GM23338 (cell line): ENCODE data around the gene TAF6L. TPM values are rescaled to one million over a fixed set of nuclear protein-coding genes. Genes with fewer than 3 reads are reported as not detected.

Source experiments
- ATAC-seq: fragments of 200-7000 bp; cut with Tn5 transposase; 3 replicates; pipeline ENCODE4 v1.9.1; 2020
- DNase-seq: peaks from one replicate; pipeline ENCODE4 v3.0.0-alpha.2; 2015; ENCODE audit warnings: low spot score
- H2AFZ ChIP-seq: fragments of 200-600 bp; sonication (generic); 2 replicates; pipeline ENCODE4 v1.8.0; 2016; ENCODE audit warnings: antibody characterized with exemption, mild to moderate bottlenecking, moderate library complexity
- H3F3A ChIP-seq: fragments of 200-600 bp; sonication (generic); replicated peaks from 2 replicates; pipeline ENCODE4 v1.8.0; 2017; ENCODE audit warnings: antibody characterized with exemption, mixed run types, low read depth
- H3K27ac ChIP-seq: fragments of 200-600 bp; sonication (generic); 2 replicates; pipeline ENCODE4 v1.6.1; 2016; ENCODE audit warnings: low read depth
- H3K27me3 ChIP-seq: fragments of 200-600 bp; sonication (generic); 2 replicates; pipeline ENCODE4 v1.8.0; 2016; ENCODE audit warnings: mild to moderate bottlenecking, mixed run types, moderate library complexity; ENCODE audit not compliant: insufficient read depth
- H3K36me3 ChIP-seq: fragments of 200-600 bp; sonication (generic); 2 replicates; pipeline ENCODE4 v1.8.0; 2016; ENCODE audit warnings: mild to moderate bottlenecking; ENCODE audit not compliant: insufficient read depth
- H3K4me1 ChIP-seq: fragments of 200-600 bp; sonication (generic); 2 replicates; pipeline ENCODE4 v1.8.0; 2016; ENCODE audit warnings: mild to moderate bottlenecking, moderate library complexity; ENCODE audit not compliant: insufficient read depth
- H3K4me2 ChIP-seq: fragments of 200-600 bp; sonication (generic); 2 replicates; pipeline ENCODE4 v1.7.1; 2017; ENCODE audit warnings: mixed run types
- H3K4me3 ChIP-seq: fragments of 200-600 bp; sonication (generic); 2 replicates; pipeline ENCODE4 v1.6.1; 2016; ENCODE audit warnings: mixed run types
- H3K79me2 ChIP-seq: fragments of 200-600 bp; sonication (generic); replicated peaks from 2 replicates; pipeline ENCODE4 v1.8.0; 2017; ENCODE audit warnings: mild to moderate bottlenecking; ENCODE audit not compliant: insufficient read depth
- H3K9me2 ChIP-seq: fragments of 200-600 bp; sonication (generic); 2 replicates; pipeline ENCODE4 v1.8.0; 2017; ENCODE audit not compliant: insufficient read depth
- H4K20me1 ChIP-seq: fragments of 200-600 bp; sonication (generic); replicated peaks from 2 replicates; pipeline ENCODE4 v1.8.0; 2017; ENCODE audit warnings: mild to moderate bottlenecking; ENCODE audit not compliant: insufficient read depth
- H3K27ac Mint-ChIP-seq: 2 replicates; pipeline ENCODE4 v1.8.0; 2020; ENCODE audit warnings: inconsistent platforms, mild to moderate bottlenecking, moderate library complexity, mixed read lengths
- H3K27me3 Mint-ChIP-seq: 3 replicates; pipeline ENCODE4 v1.8.0; 2022; ENCODE audit warnings: low read depth, mild to moderate bottlenecking, moderate library complexity, mixed read lengths, inconsistent platforms; ENCODE audit not compliant: insufficient read depth, poor library complexity
- H3K36me3 Mint-ChIP-seq: 3 replicates; pipeline ENCODE4 v1.8.0; 2021; ENCODE audit warnings: low read depth, mild to moderate bottlenecking, inconsistent platforms, moderate library complexity, mixed read lengths
- H3K4me1 Mint-ChIP-seq: 3 replicates; pipeline ENCODE4 v1.8.0; 2020; ENCODE audit warnings: mild to moderate bottlenecking, inconsistent platforms, mixed read lengths
- H3K4me3 Mint-ChIP-seq: 3 replicates; pipeline ENCODE4 v1.8.0; 2021; ENCODE audit warnings: moderate library complexity, mild to moderate bottlenecking, inconsistent platforms, mixed read lengths
- H3K9me3 Mint-ChIP-seq: 3 replicates; pipeline ENCODE4 v1.8.0; 2020; ENCODE audit warnings: moderate library complexity, mild to moderate bottlenecking, inconsistent platforms, mixed read lengths
- CREB1 ChIP-seq: fragments of 250-450 bp; sonication (Bioruptor Pico); IDR thresholded peaks from 2 replicates; pipeline ENCODE4 v1.5.0; 2020; ENCODE audit warnings: low read depth, mild to moderate bottlenecking, moderate library complexity
- EZH2 ChIP-seq: fragments of 200-600 bp; sonication (generic); IDR thresholded peaks from one replicate; pipeline ENCODE4 v1.8.0; 2017; ENCODE audit warnings: antibody characterized with exemption, mild to moderate bottlenecking, low read depth; ENCODE audit not compliant: unreplicated experiment
- EZH2phosphoT487 ChIP-seq: fragments of 200-600 bp; sonication (generic); IDR thresholded peaks from one replicate; pipeline ENCODE4 v1.8.1; 2018; ENCODE audit warnings: antibody characterized with exemption; ENCODE audit not compliant: unreplicated experiment
- JUNB ChIP-seq: IDR thresholded peaks from one replicate; pipeline ENCODE4 v1.6.1; 2016; ENCODE audit warnings: antibody characterized with exemption; ENCODE audit not compliant: unreplicated experiment
- NANOG ChIP-seq: IDR thresholded peaks from 2 replicates; pipeline ENCODE4 v1.6.1; 2016; ENCODE audit warnings: antibody characterized with exemption, borderline replicate concordance
- POLR2AphosphoS5 ChIP-seq: IDR thresholded peaks from 2 replicates; pipeline ENCODE4 v1.6.1; 2016; ENCODE audit warnings: antibody characterized with exemption, low read depth
- STAT1 ChIP-seq: IDR thresholded peaks from one replicate; pipeline ENCODE4 v1.6.1; 2016; ENCODE audit warnings: antibody characterized with exemption; ENCODE audit not compliant: unreplicated experiment
- ZNF114 ChIP-seq: fragments of 250-450 bp; sonication (Bioruptor Pico); IDR thresholded peaks from 2 replicates; pipeline ENCODE4 v1.5.0; 2020; ENCODE audit warnings: mild to moderate bottlenecking, moderate library complexity
- ZNF331 ChIP-seq: fragments of 250-450 bp; sonication (Bioruptor Pico); IDR thresholded peaks from 2 replicates; pipeline ENCODE4 v1.5.0; 2020; ENCODE audit warnings: low read depth, mild to moderate bottlenecking, moderate library complexity
- ZNF462 ChIP-seq: fragments of 250-450 bp; sonication (Bioruptor Pico); IDR thresholded peaks from 2 replicates; pipeline ENCODE4 v1.5.0; 2020; ENCODE audit warnings: mild to moderate bottlenecking, moderate library complexity
- polyA plus RNA-seq: library from polyadenylated mRNA; unstranded; fragments of >200 nt; fragmentation: Nextera tagmentation; extraction: Ambion mirVana; gene quantifications from 2 replicates; pipeline ENCODE4 v1.2.1, GENCODE V29; 2016
- total RNA-seq: library from RNA; depleted of rRNA; stranded (reverse); fragments of >200 nt; shearing (Covaris generic); gene quantifications from 2 replicates; pipeline ENCODE4 v1.2.3, GENCODE V29; 2014
- TF ChIP-seq, protein P1 (sequence below), 2 experiments: fragments of 200-600 bp in 1 of 2; sonication (generic) in 1 of 2; conservative IDR thresholded peaks; 2 replicates each; pipeline versions ENCODE4 v1.5.1 to v1.6.1; 2016 to 2017; ENCODE audit warnings: antibody characterized with exemption in 2 of 2, low read depth in 2 of 2, mild to moderate bottlenecking in 2 of 2, moderate library complexity in 1 of 2
- TF ChIP-seq, protein P2 (sequence below): IDR thresholded peaks from 2 replicates; pipeline ENCODE4 v1.6.1; 2016; ENCODE audit warnings: antibody characterized with exemption
- TF ChIP-seq, protein P3 (sequence below): IDR thresholded peaks from one replicate; pipeline ENCODE4 v1.6.1; 2018; ENCODE audit warnings: antibody characterized with exemption; ENCODE audit not compliant: unreplicated experiment

Gene TAF6L
- total and polyA plus RNA-seq, 2 experiments from 2014 or later: 21.8 to 30.6 TPM

DNA sequence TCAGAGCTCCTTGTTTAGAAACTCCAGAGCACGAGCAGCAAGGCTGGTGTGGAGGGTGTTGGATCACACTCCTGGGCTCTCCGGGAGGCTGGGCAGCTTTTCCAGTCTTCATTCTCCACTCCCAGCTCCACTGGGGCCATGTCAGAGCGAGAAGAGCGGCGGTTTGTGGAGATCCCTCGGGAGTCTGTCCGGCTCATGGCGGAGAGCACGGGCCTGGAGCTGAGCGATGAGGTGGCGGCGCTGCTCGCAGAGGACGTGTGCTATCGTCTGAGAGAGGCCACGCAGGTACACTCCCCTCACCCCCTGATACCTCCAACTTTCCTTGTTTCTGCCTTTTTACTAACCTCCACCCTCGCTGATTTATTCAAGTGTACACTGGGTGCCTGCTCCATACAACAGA, 4.5 kb downstream of the TAF6L start:
- Histone ChIP-seq H2AFZ (no peak overlapping the region), H3F3A (peaks cover 8% of the 10 kb centered on the region), H3K9me2 (no peaks in the 10 kb centered on the region), H3K4me2 (no peak overlapping the region), H3K36me3 (peaks cover 17% of the 10 kb centered on the region; the same call in 1 of the 2 replicates), H3K79me2 (peaks cover 31% of the 10 kb centered on the region), H4K20me1 (peaks cover 3% of the 10 kb centered on the region; the same call in 1 of the 2 replicates), H3K4me3 (no peak overlapping the region), H3K4me1 (0 out of 2 replicates have a peak, but pooled peaks cover under 1% of the 10 kb centered on the region), H3K27ac (no peak overlapping the region), H3K27me3 (no peaks in the 10 kb centered on the region)
- H3K4me3 Mint-ChIP-seq: no peak overlapping the region
- DNase-seq (no peak), ATAC-seq (no peak)
- peaks cover 8% of the 10 kb centered on the region for H3K27me3 Mint-ChIP-seq
- peaks cover 52% of the 10 kb centered on the region for H3K36me3 Mint-ChIP-seq
- no peak for TF ChIP-seq POLR2AphosphoS5
- no peak for TF ChIP-seq EZH2
- no peak for TF ChIP-seq NANOG
- no peak for TF ChIP-seq ZNF114 (CRISPR knock-in tag)
- TF ChIP-seq ZNF331 (CRISPR knock-in tag): no peak
- TF ChIP-seq, protein P1, sequence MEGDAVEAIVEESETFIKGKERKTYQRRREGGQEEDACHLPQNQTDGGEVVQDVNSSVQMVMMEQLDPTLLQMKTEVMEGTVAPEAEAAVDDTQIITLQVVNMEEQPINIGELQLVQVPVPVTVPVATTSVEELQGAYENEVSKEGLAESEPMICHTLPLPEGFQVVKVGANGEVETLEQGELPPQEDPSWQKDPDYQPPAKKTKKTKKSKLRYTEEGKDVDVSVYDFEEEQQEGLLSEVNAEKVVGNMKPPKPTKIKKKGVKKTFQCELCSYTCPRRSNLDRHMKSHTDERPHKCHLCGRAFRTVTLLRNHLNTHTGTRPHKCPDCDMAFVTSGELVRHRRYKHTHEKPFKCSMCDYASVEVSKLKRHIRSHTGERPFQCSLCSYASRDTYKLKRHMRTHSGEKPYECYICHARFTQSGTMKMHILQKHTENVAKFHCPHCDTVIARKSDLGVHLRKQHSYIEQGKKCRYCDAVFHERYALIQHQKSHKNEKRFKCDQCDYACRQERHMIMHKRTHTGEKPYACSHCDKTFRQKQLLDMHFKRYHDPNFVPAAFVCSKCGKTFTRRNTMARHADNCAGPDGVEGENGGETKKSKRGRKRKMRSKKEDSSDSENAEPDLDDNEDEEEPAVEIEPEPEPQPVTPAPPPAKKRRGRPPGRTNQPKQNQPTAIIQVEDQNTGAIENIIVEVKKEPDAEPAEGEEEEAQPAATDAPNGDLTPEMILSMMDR (conservative IDR thresholded peaks at IDR 0.05; ENCODE audit: low read depth in 2 of 2): no peak
- TF ChIP-seq ZNF462 (CRISPR knock-in tag): no peak
- no peak for TF ChIP-seq EZH2phosphoT487
- TF ChIP-seq STAT1: no peak
- TF ChIP-seq, protein P2, sequence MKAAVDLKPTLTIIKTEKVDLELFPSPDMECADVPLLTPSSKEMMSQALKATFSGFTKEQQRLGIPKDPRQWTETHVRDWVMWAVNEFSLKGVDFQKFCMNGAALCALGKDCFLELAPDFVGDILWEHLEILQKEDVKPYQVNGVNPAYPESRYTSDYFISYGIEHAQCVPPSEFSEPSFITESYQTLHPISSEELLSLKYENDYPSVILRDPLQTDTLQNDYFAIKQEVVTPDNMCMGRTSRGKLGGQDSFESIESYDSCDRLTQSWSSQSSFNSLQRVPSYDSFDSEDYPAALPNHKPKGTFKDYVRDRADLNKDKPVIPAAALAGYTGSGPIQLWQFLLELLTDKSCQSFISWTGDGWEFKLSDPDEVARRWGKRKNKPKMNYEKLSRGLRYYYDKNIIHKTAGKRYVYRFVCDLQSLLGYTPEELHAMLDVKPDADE: no peak
- TF ChIP-seq, protein P3, sequence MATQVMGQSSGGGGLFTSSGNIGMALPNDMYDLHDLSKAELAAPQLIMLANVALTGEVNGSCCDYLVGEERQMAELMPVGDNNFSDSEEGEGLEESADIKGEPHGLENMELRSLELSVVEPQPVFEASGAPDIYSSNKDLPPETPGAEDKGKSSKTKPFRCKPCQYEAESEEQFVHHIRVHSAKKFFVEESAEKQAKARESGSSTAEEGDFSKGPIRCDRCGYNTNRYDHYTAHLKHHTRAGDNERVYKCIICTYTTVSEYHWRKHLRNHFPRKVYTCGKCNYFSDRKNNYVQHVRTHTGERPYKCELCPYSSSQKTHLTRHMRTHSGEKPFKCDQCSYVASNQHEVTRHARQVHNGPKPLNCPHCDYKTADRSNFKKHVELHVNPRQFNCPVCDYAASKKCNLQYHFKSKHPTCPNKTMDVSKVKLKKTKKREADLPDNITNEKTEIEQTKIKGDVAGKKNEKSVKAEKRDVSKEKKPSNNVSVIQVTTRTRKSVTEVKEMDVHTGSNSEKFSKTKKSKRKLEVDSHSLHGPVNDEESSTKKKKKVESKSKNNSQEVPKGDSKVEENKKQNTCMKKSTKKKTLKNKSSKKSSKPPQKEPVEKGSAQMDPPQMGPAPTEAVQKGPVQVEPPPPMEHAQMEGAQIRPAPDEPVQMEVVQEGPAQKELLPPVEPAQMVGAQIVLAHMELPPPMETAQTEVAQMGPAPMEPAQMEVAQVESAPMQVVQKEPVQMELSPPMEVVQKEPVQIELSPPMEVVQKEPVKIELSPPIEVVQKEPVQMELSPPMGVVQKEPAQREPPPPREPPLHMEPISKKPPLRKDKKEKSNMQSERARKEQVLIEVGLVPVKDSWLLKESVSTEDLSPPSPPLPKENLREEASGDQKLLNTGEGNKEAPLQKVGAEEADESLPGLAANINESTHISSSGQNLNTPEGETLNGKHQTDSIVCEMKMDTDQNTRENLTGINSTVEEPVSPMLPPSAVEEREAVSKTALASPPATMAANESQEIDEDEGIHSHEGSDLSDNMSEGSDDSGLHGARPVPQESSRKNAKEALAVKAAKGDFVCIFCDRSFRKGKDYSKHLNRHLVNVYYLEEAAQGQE: no peak
- TF ChIP-seq JUNB: no peak
- no peak for TF ChIP-seq CREB1
- H3K9me3 Mint-ChIP-seq: no peaks in the 10 kb centered on the region; the same call in 2 of the 3 replicates
- H3K27ac Mint-ChIP-seq: peak overlapping the region; percentile 74; the same call in 1 of the 2 replicates
- H3K4me1 Mint-ChIP-seq: peaks cover under 1% of the 10 kb centered on the region; the same call in 2 of the 3 replicates
